ENCODE results near the gene FASN. TPM values are rescaled to one million over a fixed set of nuclear protein-coding genes. Genes with fewer than 3 reads are reported as not detected.

The FASN gene
- total RNA-seq, 3 donors from 2014 or later (not counting 1 experiment from before 2014, with no cell fraction given), result 53.8 to 56.2 (median 54.0) TPM

DNA sequence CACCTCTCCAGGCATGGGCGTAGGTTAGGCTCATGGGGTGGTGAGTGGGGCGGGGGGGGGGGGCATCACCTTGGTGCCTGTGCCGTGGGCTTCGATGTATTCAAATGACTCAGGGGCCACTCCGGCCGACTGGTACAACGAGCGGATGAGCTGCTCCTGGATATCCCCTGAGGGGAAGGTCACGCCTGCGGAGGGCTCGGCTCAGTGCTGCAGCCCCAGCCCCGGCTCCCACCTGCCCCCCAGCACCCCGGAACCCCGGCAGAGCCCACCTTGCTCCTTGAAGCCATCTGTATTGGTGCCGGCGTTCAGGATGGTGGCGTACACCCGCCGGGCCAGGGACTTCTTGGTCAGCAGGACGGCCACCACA is 5.4 kb downstream of the FASN start:
- DNase-seq (no peak), ATAC-seq (no peak)
- Histone ChIP-seq H3K27ac (ENCODE audit: low read length) (no peak overlapping the region), H3K4me3 (ENCODE audit: low read length) (no peak overlapping the region), H3K36me3 (ENCODE audit: control insufficient read depth, insufficient read depth, low read length) (peaks cover 60% of the 10 kb centered on the region), H3K9me3 (ENCODE audit: control insufficient read depth, insufficient read depth, low read length) (no peaks in the 10 kb centered on the region), H3K27me3 (ENCODE audit: control insufficient read depth, insufficient read depth, low read length) (no peaks in the 10 kb centered on the region), H3K4me1 (ENCODE audit: control insufficient read depth, insufficient read depth, low read length) (peaks cover 13% of the 10 kb centered on the region)
- Mint-ChIP-seq H3K4me3 (no peak overlapping the region), H3K27me3 (ENCODE audit: low read depth in 2 of 2) (no peaks in the 10 kb centered on the region), H3K4me1 (peaks cover 0 to 4% of the 10 kb centered on the region in 2 donors), H3K27ac (no peak overlapping the region), H3K9me3 (no peaks in the 10 kb centered on the region), H3K36me3 (no peaks in the 10 kb centered on the region)
- intact Hi-C loops (cut with micrococcal nuclease), result loop anchor here (10.0 kb wide), 1 partner anchor 218 kb away; the partner anchor contains the start of gene ARHGDIA
- TF ChIP-seq, protein P1, sequence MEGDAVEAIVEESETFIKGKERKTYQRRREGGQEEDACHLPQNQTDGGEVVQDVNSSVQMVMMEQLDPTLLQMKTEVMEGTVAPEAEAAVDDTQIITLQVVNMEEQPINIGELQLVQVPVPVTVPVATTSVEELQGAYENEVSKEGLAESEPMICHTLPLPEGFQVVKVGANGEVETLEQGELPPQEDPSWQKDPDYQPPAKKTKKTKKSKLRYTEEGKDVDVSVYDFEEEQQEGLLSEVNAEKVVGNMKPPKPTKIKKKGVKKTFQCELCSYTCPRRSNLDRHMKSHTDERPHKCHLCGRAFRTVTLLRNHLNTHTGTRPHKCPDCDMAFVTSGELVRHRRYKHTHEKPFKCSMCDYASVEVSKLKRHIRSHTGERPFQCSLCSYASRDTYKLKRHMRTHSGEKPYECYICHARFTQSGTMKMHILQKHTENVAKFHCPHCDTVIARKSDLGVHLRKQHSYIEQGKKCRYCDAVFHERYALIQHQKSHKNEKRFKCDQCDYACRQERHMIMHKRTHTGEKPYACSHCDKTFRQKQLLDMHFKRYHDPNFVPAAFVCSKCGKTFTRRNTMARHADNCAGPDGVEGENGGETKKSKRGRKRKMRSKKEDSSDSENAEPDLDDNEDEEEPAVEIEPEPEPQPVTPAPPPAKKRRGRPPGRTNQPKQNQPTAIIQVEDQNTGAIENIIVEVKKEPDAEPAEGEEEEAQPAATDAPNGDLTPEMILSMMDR (IDR thresholded peaks at IDR 0.05), result no peak
- WGBS (ENCODE audit: insufficient coverage), result 96% methylated on average over 20 of the region's 20 CpGs

DNA sequence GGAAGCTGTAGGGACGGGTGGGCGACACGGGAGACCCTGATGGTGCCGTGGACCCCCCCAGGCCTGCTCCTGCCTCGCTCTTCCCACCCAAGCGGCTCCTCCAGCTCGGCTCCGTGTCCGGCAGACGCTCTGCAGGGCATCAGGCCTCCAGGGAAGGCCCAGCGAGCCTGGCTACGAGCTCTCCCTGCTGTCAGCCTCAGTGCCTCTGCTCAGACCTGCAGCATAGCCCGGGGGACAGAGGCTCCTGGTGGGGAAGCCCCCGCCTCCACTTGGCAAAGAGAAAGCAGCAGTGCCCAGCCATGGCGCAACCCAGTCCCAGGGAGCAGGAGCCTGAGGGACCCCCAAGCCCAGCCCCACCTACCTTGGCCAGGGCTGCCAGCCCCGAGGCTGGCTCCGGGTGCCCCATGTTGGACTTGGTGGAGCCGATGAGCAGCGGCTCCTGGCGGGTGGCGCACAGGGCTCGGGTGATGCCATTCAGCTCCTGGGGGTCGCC is 5.9 kb downstream of the FASN start:
- H3K27ac ChIP-seq (ENCODE audit: low read length), result no peak overlapping the region
- no peak overlapping the region for H3K4me3 ChIP-seq (ENCODE audit: low read length)
- intact Hi-C loops (cut with micrococcal nuclease), result loop anchor here (10.0 kb wide), 1 partner anchor 217 kb away; the partner anchor contains the start of gene ARHGDIA
- no peaks in the 10 kb centered on the region for H3K9me3 ChIP-seq (ENCODE audit: control insufficient read depth, insufficient read depth, low read length)
- DNase-seq (no peak), ATAC-seq (no peak)
- no peaks in the 10 kb centered on the region for H3K36me3 Mint-ChIP-seq
- H3K36me3 ChIP-seq (ENCODE audit: control insufficient read depth, insufficient read depth, low read length), result peaks cover 60% of the 10 kb centered on the region
- no peaks in the 10 kb centered on the region for H3K27me3 Mint-ChIP-seq (ENCODE audit: low read depth in 2 of 2)
- 95% methylated on average over 23 of the region's 23 CpGs for WGBS (ENCODE audit: insufficient coverage)
- H3K4me1 Mint-ChIP-seq, result peaks cover 0 to 4% of the 10 kb centered on the region in 2 donors
- H3K27me3 ChIP-seq (ENCODE audit: control insufficient read depth, insufficient read depth, low read length), result no peaks in the 10 kb centered on the region
- TF ChIP-seq, protein P1 (IDR thresholded peaks at IDR 0.05), result no peak
- H3K27ac Mint-ChIP-seq, result no peak overlapping the region
- peaks cover 10% of the 10 kb centered on the region for H3K4me1 ChIP-seq (ENCODE audit: control insufficient read depth, insufficient read depth, low read length)
- no peak overlapping the region for H3K4me3 Mint-ChIP-seq
- H3K9me3 Mint-ChIP-seq, result no peaks in the 10 kb centered on the region

DNA sequence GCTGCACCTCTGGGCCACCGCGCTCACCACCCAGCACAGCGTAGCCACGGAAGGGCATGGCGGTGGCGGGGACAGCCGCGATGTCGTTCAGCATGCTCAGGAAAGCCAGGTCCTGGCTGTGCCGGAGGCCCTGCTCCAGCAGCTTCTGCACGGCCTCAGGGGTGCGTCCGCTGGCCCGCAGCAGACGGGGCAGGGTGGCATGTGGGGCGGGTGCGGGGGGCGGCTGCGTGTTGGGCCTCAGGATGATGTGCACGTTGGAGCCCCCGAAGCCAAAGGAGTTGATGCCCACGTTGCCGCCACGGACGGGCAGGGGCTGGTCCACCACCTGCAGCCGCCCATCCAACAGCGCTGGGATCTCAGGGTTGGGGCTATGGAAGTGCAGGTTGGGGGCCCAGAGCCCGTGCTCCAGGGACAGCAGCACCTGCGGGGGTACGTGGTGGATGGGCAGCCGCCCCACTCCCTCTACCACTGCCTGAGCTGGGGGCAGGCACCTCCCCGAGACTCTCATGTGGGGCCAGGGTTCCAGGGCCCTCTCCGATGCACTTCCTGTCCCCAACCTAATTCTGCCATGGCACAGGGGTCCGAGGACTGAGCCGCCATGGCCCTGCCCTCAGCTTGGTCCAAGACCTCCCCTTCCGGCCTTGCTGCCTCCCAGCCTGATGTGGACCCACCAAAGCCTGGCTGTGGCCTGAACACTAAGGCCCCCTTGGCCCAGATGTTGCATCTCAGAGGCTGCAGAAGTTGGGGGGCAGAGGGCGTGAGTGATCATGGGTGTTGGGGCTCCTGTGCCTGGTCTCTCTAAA is 6.6 kb downstream of the FASN start:
- no peak for DNase-seq
- no peak overlapping the region for H3K4me3 Mint-ChIP-seq
- Histone ChIP-seq H3K4me3 (ENCODE audit: low read length) (no peak overlapping the region), H3K9me3 (ENCODE audit: control insufficient read depth, insufficient read depth, low read length) (no peaks in the 10 kb centered on the region), H3K27me3 (ENCODE audit: control insufficient read depth, insufficient read depth, low read length) (no peaks in the 10 kb centered on the region), H3K36me3 (ENCODE audit: control insufficient read depth, insufficient read depth, low read length) (peaks cover 66% of the 10 kb centered on the region), H3K4me1 (ENCODE audit: control insufficient read depth, insufficient read depth, low read length) (peaks cover 3% of the 10 kb centered on the region), H3K27ac (ENCODE audit: low read length) (no peak overlapping the region)
- H3K9me3 Mint-ChIP-seq, result no peaks in the 10 kb centered on the region
- 97% methylated on average over 37 of the region's 37 CpGs for WGBS (ENCODE audit: insufficient coverage)
- no peaks in the 10 kb centered on the region for H3K36me3 Mint-ChIP-seq
- intact Hi-C loops (cut with micrococcal nuclease), result loop anchor here (10.0 kb wide), 1 partner anchor 217 kb away; the partner anchor contains the start of gene ARHGDIA
- ATAC-seq, result no peak
- TF ChIP-seq, protein P1 (IDR thresholded peaks at IDR 0.05), result no peak
- no peaks in the 10 kb centered on the region for H3K27me3 Mint-ChIP-seq (ENCODE audit: low read depth in 2 of 2)
- no peak overlapping the region for H3K27ac Mint-ChIP-seq
- H3K4me1 Mint-ChIP-seq, result no peaks in the 10 kb centered on the region
